HepG2 (cell line): ENCODE measurements around the gene TMEM107. TPM values are rescaled to one million over a fixed set of nuclear protein-coding genes. Genes with fewer than 3 reads are reported as not detected.
A peak's percentile ranks its signal among the peaks of the same experiment; 100 is the strongest.

Experiments used
- ASH2L ChIP-seq: fragments of 300-600, 200-600 bp; sonication (generic); IDR thresholded peaks from 2 replicates; pipeline ENCODE4 v1.7.0; 2017; ENCODE audit warnings: low read depth, mild to moderate bottlenecking, moderate library complexity, mixed read lengths, low read length; ENCODE audit not compliant: insufficient read length
- FOSL2 ChIP-seq: sonication (generic); formaldehyde crosslinking; IDR thresholded peaks from 2 replicates; pipeline ENCODE4 v1.4.0; 2020; ENCODE audit warnings: missing genetic modification reagents
- HMG20A ChIP-seq: IDR thresholded peaks from 2 replicates; pipeline ENCODE4 v1.6.1; 2016; ENCODE audit warnings: borderline replicate concordance
- HNF4G ChIP-seq, 2 experiments: sonication (generic) in 1 of 2; formaldehyde crosslinking in 1 of 2; IDR thresholded peaks; 2 replicates each; pipeline versions ENCODE4 v1.4.0 to v1.6.1; 2011 to 2020; ENCODE audit warnings: borderline replicate concordance in 2 of 2, low read depth in 2 of 2, mild to moderate bottlenecking in 2 of 2, low read length in 1 of 2, missing genetic modification reagents in 1 of 2, moderate library complexity in 1 of 2
- JUNB ChIP-seq: sonication (generic); formaldehyde crosslinking; IDR thresholded peaks from 2 replicates; pipeline ENCODE4 v1.8.0; 2022; ENCODE audit warnings: missing genetic modification reagents, mild to moderate bottlenecking, borderline replicate concordance
- MIER3 ChIP-seq: IDR thresholded peaks from 2 replicates; pipeline ENCODE4 v1.6.1; 2016; ENCODE audit warnings: missing compliant biosample characterization, borderline replicate concordance
- RXRB ChIP-seq: IDR thresholded peaks from 2 replicates; pipeline ENCODE4 v1.6.1; 2016; ENCODE audit warnings: borderline replicate concordance, missing genetic modification reagents, missing compliant biosample characterization
- SOX6 ChIP-seq, 2 experiments: fragments of 450-650 bp in 1 of 2; sonication (generic) in 1 of 2; formaldehyde crosslinking in 1 of 2; IDR thresholded peaks; 2 replicates each; pipeline versions ENCODE4 v1.4.0 to v1.6.1; 2017 to 2020; ENCODE audit warnings: antibody characterized with exemption in 1 of 2, mild to moderate bottlenecking in 1 of 2, missing genetic modification reagents in 1 of 2
- SP2 ChIP-seq: sonication (generic); formaldehyde crosslinking; IDR thresholded peaks from 2 replicates; pipeline ENCODE4 v1.5.1; 2020; ENCODE audit warnings: mild to moderate bottlenecking, missing genetic modification reagents
- SPEN ChIP-seq: sonication (generic); formaldehyde crosslinking; IDR thresholded peaks from 2 replicates; pipeline ENCODE4 v1.5.1; 2020; ENCODE audit warnings: low read depth, mild to moderate bottlenecking, missing genetic modification reagents
- STAG1 ChIP-seq: sonication (generic); formaldehyde crosslinking; IDR thresholded peaks from 2 replicates; pipeline ENCODE4 v1.4.0; 2020; ENCODE audit warnings: missing genetic modification reagents
- TARDBP ChIP-seq: sonication (generic); formaldehyde crosslinking; IDR thresholded peaks from 2 replicates; pipeline ENCODE4 v1.8.0; 2022; ENCODE audit warnings: mild to moderate bottlenecking, missing genetic modification reagents
- TBX2 ChIP-seq: sonication (generic); formaldehyde crosslinking; IDR thresholded peaks from 2 replicates; pipeline ENCODE4 v1.5.0; 2020; ENCODE audit warnings: missing genetic modification reagents, mild to moderate bottlenecking, borderline replicate concordance
- THAP11 ChIP-seq: IDR thresholded peaks from 2 replicates; pipeline ENCODE4 v1.6.1; 2016; ENCODE audit warnings: missing biosample characterization, missing genetic modification reagents
- XRCC5 ChIP-seq: fragments of 200-400 bp; formaldehyde crosslinking; optimal IDR thresholded peaks from 2 replicates; pipeline ENCODE3; 2017; ENCODE audit warnings: mild to moderate bottlenecking, low read length
- YEATS2 ChIP-seq: sonication (generic); formaldehyde crosslinking; IDR thresholded peaks from 2 replicates; pipeline ENCODE4 v1.4.0; 2020; ENCODE audit warnings: missing genetic modification reagents, borderline replicate concordance
- ZFX ChIP-seq: sonication (generic); formaldehyde crosslinking; IDR thresholded peaks from 2 replicates; pipeline ENCODE4 v1.4.0; 2020; ENCODE audit warnings: mild to moderate bottlenecking, low read depth, missing genetic modification reagents, moderate library complexity
- ZNF253 ChIP-seq: sonication (generic); formaldehyde crosslinking; IDR thresholded peaks from 2 replicates; pipeline ENCODE4 v1.8.0; 2022; ENCODE audit warnings: mild to moderate bottlenecking, missing genetic modification reagents, borderline replicate concordance
- ZNF274 ChIP-seq: sonication (generic); formaldehyde crosslinking; IDR thresholded peaks from 2 replicates; pipeline ENCODE4 v1.5.1; 2020; ENCODE audit warnings: mild to moderate bottlenecking, missing genetic modification reagents
- ZNF331 ChIP-seq: sonication (generic); formaldehyde crosslinking; IDR thresholded peaks from 2 replicates; pipeline ENCODE4 v1.4.0; 2020; ENCODE audit warnings: missing genetic modification reagents
- ZNF709 ChIP-seq: sonication (generic); formaldehyde crosslinking; IDR thresholded peaks from 2 replicates; pipeline ENCODE4 v1.5.0; 2020; ENCODE audit warnings: mild to moderate bottlenecking, missing genetic modification reagents
- ZSCAN30 ChIP-seq: sonication (generic); formaldehyde crosslinking; IDR thresholded peaks from 2 replicates; pipeline ENCODE4 v1.5.0; 2020; ENCODE audit warnings: mild to moderate bottlenecking, missing genetic modification reagents
- polyA plus RNA-seq, 8 experiments: library from polyadenylated mRNA; depleted of rRNA in 3 of 8; stranded (reverse) in 7 of 8; unstranded in 1 of 8; fragments of >200 nt; fragmentation: Illumina TruSeq in 4 of 8; extraction: Trizol in 4 of 8; gene quantifications; 2 replicates each; pipeline versions ENCODE4 v1.2.1 to v1.2.3, GENCODE V29; 2011 to 2016; ENCODE audit warnings: low read depth in 4 of 8, missing spikeins in 1 of 8, mixed read lengths in 1 of 8; ENCODE audit not compliant: insufficient read depth in 1 of 8
- total RNA-seq, 5 experiments: library from RNA; depleted of rRNA; stranded (reverse); fragments of >200 nt; fragmentation: Illumina TruSeq; extraction: Trizol; gene quantifications; 2 replicates each; pipeline ENCODE4 v1.2.3, GENCODE V29; 2016; ENCODE audit warnings: low read depth in 1 of 5
- TF ChIP-seq, protein P1 (sequence below), 2 experiments: sonication (generic) in 1 of 2; formaldehyde crosslinking in 1 of 2; IDR thresholded peaks; 2 replicates each; pipeline versions ENCODE4 v1.4.0 to v1.6.1; 2018 to 2020; ENCODE audit warnings: missing genetic modification reagents in 2 of 2, borderline replicate concordance in 1 of 2, low read depth in 1 of 2, mild to moderate bottlenecking in 1 of 2, missing biosample characterization in 1 of 2
- TF ChIP-seq, protein P2 (sequence below): IDR thresholded peaks from 2 replicates; pipeline ENCODE4 v1.6.1; 2018; ENCODE audit warnings: missing genetic modification reagents, mild to moderate bottlenecking, missing compliant biosample characterization

TMEM107 gene
- total and polyA plus RNA-seq, 2 of the 13 experiments (the other 11 are each of a cell fraction or from before 2014, with no cell fraction given) = 7.2 to 15.3 TPM

DNA sequence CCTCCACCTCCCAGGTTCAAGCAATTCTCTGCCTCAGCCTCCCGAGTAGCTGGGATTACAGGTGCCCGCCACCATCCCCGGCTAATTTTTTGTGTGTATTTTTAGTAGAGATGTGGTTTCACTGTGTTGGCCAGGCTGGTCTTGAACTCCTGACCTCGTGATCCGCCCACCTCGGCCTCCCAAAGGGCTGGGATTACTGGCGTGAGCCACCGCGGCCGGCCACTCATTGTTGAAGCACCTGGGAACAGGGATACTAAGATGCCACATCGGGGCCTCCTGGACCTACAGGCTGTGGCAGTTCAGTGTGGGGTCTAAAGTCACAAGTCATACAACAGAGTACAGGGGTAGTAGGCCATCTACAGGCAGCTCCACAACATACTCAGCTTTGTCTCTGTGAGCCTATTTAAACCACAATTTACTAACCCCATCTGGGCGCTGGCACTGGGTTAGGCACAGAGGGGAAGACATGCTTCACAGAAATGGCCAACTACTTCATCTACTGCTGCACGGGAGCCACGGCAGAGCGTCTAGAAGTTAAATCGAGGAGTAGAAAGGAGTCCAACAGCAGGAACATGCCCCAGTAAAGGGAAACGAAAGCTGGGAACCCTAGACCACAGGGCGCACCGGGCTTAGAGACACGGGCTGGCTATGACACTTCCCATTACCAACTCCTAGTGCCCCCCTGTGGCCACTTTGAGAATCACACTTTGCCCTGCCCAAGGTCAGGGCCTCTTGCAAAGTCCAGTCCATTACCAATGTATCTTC, 17.7 kb downstream of the TMEM107 start (continued):
- TF ChIP-seq XRCC5 (peak; percentile 96), THAP11 (CRISPR knock-in tag) (no peak), JUNB (no peak), ZNF709 (CRISPR knock-in tag) (no peak), HNF4G (IDR thresholded peaks at IDR 0.05; ENCODE audit: borderline replicate concordance, low read depth, low read length) (peak; percentile 44; the same call in 1 of the 2 replicates), HNF4G (CRISPR knock-in tag; IDR thresholded peaks at IDR 0.05; ENCODE audit: borderline replicate concordance, low read depth) (no peak), SPEN (CRISPR knock-in tag) (0 out of 2 replicates have a peak, but pooled peaks have one; percentile 24), SOX6 (IDR thresholded peaks at IDR 0.05) (no peak), SOX6 (CRISPR knock-in tag; IDR thresholded peaks at IDR 0.05) (peak; percentile 36; the same call in 1 of the 2 replicates), ZSCAN30 (no peak), ZFX (CRISPR knock-in tag) (peak; percentile 33; the same call in 1 of the 2 replicates), ASH2L (peak; percentile 36), TARDBP (peak; percentile 30; the same call in 1 of the 2 replicates), SP2 (no peak), MIER3 (CRISPR knock-in tag) (no peak), FOSL2 (0 out of 2 replicates have a peak, but pooled peaks have one; percentile 32), STAG1 (peak; percentile 72), ZNF331 (CRISPR knock-in tag) (peak; percentile 14; the same call in 1 of the 2 replicates), ZNF274 (CRISPR knock-in tag) (no peak), HMG20A (no peak), TBX2 (CRISPR knock-in tag) (peak; percentile 43; the same call in 1 of the 2 replicates), YEATS2 (CRISPR knock-in tag) (0 out of 2 replicates have a peak, but pooled peaks have one; percentile 44), ZNF253 (peak; percentile 59; the same call in 1 of the 2 replicates), RXRB (CRISPR knock-in tag) (peak; percentile 56)
- TF ChIP-seq, protein P1, sequence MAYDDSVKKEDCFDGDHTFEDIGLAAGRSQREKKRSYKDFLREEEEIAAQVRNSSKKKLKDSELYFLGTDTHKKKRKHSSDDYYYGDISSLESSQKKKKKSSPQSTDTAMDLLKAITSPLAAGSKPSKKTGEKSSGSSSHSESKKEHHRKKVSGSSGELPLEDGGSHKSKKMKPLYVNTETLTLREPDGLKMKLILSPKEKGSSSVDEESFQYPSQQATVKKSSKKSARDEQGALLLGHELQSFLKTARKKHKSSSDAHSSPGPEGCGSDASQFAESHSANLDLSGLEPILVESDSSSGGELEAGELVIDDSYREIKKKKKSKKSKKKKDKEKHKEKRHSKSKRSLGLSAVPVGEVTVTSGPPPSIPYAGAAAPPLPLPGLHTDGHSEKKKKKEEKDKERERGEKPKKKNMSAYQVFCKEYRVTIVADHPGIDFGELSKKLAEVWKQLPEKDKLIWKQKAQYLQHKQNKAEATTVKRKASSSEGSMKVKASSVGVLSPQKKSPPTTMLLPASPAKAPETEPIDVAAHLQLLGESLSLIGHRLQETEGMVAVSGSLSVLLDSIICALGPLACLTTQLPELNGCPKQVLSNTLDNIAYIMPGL (CRISPR knock-in tag; IDR thresholded peaks at IDR 0.05; ENCODE audit: borderline replicate concordance in 1 of 2, low read depth in 1 of 2) = peak; percentile 66 to 70; a peak in 3 of 4 replicates
- TF ChIP-seq, protein P2, sequence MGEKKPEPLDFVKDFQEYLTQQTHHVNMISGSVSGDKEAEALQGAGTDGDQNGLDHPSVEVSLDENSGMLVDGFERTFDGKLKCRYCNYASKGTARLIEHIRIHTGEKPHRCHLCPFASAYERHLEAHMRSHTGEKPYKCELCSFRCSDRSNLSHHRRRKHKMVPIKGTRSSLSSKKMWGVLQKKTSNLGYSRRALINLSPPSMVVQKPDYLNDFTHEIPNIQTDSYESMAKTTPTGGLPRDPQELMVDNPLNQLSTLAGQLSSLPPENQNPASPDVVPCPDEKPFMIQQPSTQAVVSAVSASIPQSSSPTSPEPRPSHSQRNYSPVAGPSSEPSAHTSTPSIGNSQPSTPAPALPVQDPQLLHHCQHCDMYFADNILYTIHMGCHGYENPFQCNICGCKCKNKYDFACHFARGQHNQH = 0 out of 2 replicates have a peak, but pooled peaks have one; percentile 25
